Measurements from ENCODE around the gene UBAP2L. TPM values are rescaled to one million over a fixed set of nuclear protein-coding genes. Genes with fewer than 3 reads are reported as not detected.

The UBAP2L gene
- total and polyA plus RNA-seq, 9 of the 15 experiments (the other 6 are each of a cell fraction or from before 2014, with no cell fraction given): 75.0 to 245 (median 119) TPM

- TF ChIP-seq ZBTB11 (CRISPR knock-in tag; IDR thresholded peaks at IDR 0.05): no peak
Measured at GRCh38 chr1:154171880-154172279, 48.9 kb upstream of the UBAP2L start (continued).

- CTCF ChIA-PET (ENCODE audit: low intra/inter-chr PET ratio): no interaction called here
- Histone ChIP-seq H3K36me3 (ENCODE audit: control insufficient read depth, insufficient read depth, low read length) (peaks cover 91% of the 10 kb centered on the region), H4K20me1 (replicated peaks; ENCODE audit: control insufficient read depth, insufficient read depth, low read length) (peaks cover 31% of the 10 kb centered on the region), H3K27ac (ENCODE audit: extremely low read depth, low read depth, low read length) (no peak overlapping the region), H3K9me1 (ENCODE audit: control insufficient read depth, insufficient read depth, low read length) (no peaks in the 10 kb centered on the region), H3K27me3 (ENCODE audit: control insufficient read depth in 2 of 2, insufficient read depth in 2 of 2, low read length in 2 of 2) (no peaks in the 10 kb centered on the region), H3K4me3 (no peak overlapping the region), H3K9ac (ENCODE audit: insufficient read depth in 1 of 2, low read depth in 2 of 2, low read length in 2 of 2) (no peak overlapping the region), H3K9me3 (replicated peaks; ENCODE audit: control insufficient read depth, insufficient read depth, low read depth, low read length) (no peaks in the 10 kb centered on the region; the same call in 1 of the 2 replicates), H3K4me1 (replicated peaks in 1 of 2; ENCODE audit: control insufficient read depth in 2 of 2, insufficient read depth in 2 of 2, low read length in 2 of 2) (peaks cover 13 to 26% of the 10 kb centered on the region in 2 experiments; a peak in 4 of 5 replicates), H3K79me2 (ENCODE audit: control insufficient read depth, insufficient read depth, low read length) (peaks cover 67% of the 10 kb centered on the region), H2AFZ (ENCODE audit: low read depth, low read length) (no peak overlapping the region), H3K4me2 (ENCODE audit: insufficient read depth, low read length) (no peak overlapping the region)
- intact Hi-C loops (cut with micrococcal nuclease): no loop called here
- no TSS peak for BruUV-seq (replicated peaks)
- WGBS (ENCODE audit: insufficient coverage, low coverage, missing lambda C conversion rate): 94% methylated on average over 4 of the region's 4 CpGs
- ATAC-seq (no peak), FAIRE-seq (no peak), DNase-seq (ENCODE audit: extremely low read depth in 1 of 4, low spot score in 3 of 4) (no peak)
- POLR2A ChIA-PET: interaction anchor here (1.0 to 1.4 kb wide), 2 partner anchors 10 to 110 kb away, joined by 3 read pairs; no protein-coding TSS in a partner anchor
- in situ Hi-C loops (cut with MboI): no loop called here
- no peak for TF ChIP-seq RHOXF2B (CRISPR knock-in tag; conservative IDR thresholded peaks at IDR 0.05)
- TF ChIP-seq ZNF76 (CRISPR knock-in tag; IDR thresholded peaks at IDR 0.05; ENCODE audit: borderline replicate concordance): no peak
- no peak for TF ChIP-seq ELK3 (CRISPR knock-in tag; IDR thresholded peaks at IDR 0.05)
- TF ChIP-seq FOXK2 (conservative IDR thresholded peaks at IDR 0.05 in 1 of 2, IDR thresholded peaks at IDR 0.05 in 1 of 2; ENCODE audit: low read depth in 2 of 2): no peak
- no peak for TF ChIP-seq TCF7L2 (IDR thresholded peaks at IDR 0.05; ENCODE audit: low read depth, low read length)
- no peak for TF ChIP-seq FUS (optimal IDR thresholded peaks at IDR 0.05; ENCODE audit: low read depth, low read length)
- no peak for TF ChIP-seq HNRNPK (IDR thresholded peaks at IDR 0.05; ENCODE audit: low read depth, low read length, poor library complexity, severe bottlenecking)
- TF ChIP-seq CHCHD3 (CRISPR knock-in tag; IDR thresholded peaks at IDR 0.05): no peak
- TF ChIP-seq JUNB (CRISPR knock-in tag; conservative IDR thresholded peaks at IDR 0.05): no peak
- no peak for TF ChIP-seq XRCC5 (IDR thresholded peaks at IDR 0.05; ENCODE audit: low read depth, low read length)
- TF ChIP-seq HNRNPUL1 (IDR thresholded peaks at IDR 0.05; ENCODE audit: low read length): no peak
- no peak for TF ChIP-seq FIP1L1 (IDR thresholded peaks at IDR 0.05; ENCODE audit: low read depth, low read length, poor library complexity, severe bottlenecking)
- TF ChIP-seq ZBTB5 (IDR thresholded peaks at IDR 0.05): no peak
- TF ChIP-seq DNMT1 (IDR thresholded peaks at IDR 0.05): no peak
- no peak for TF ChIP-seq MECOM (CRISPR knock-in tag; IDR thresholded peaks at IDR 0.05)
Measured at GRCh38 chr1:154174654-154175053, 46.1 kb upstream of the UBAP2L start.
